Loucy (cell line): ENCODE results near the gene MAP4K2.

Experiments used
- EZH2phosphoT487 ChIP-seq: fragments of 200-600 bp; IDR thresholded peaks from 2 replicates; pipeline ENCODE4 v1.6.1; 2018; ENCODE audit warnings: antibody characterized with exemption, mild to moderate bottlenecking, moderate library complexity, borderline replicate concordance
- TF ChIP-seq, protein P1 (sequence below): fragments of 200-600 bp; sonication (generic); conservative IDR thresholded peaks from 2 replicates; pipeline ENCODE4 v1.5.1; 2014; ENCODE audit warnings: mild to moderate bottlenecking, antibody characterized with exemption, low read length

- TF ChIP-seq, protein P1, sequence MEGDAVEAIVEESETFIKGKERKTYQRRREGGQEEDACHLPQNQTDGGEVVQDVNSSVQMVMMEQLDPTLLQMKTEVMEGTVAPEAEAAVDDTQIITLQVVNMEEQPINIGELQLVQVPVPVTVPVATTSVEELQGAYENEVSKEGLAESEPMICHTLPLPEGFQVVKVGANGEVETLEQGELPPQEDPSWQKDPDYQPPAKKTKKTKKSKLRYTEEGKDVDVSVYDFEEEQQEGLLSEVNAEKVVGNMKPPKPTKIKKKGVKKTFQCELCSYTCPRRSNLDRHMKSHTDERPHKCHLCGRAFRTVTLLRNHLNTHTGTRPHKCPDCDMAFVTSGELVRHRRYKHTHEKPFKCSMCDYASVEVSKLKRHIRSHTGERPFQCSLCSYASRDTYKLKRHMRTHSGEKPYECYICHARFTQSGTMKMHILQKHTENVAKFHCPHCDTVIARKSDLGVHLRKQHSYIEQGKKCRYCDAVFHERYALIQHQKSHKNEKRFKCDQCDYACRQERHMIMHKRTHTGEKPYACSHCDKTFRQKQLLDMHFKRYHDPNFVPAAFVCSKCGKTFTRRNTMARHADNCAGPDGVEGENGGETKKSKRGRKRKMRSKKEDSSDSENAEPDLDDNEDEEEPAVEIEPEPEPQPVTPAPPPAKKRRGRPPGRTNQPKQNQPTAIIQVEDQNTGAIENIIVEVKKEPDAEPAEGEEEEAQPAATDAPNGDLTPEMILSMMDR = no peak
- no peak for TF ChIP-seq EZH2phosphoT487
Measured at GRCh38 chr11:64809781-64810241, 6.8 kb upstream of the MAP4K2 start.
